Epithelial cell of umbilical artery (primary cell): ENCODE data around the gene SMARCD1. TPM values are rescaled to one million over a fixed set of nuclear protein-coding genes. Genes with fewer than 3 reads are reported as not detected.

Source experiments
- total RNA-seq: library from RNA; depleted of rRNA; stranded (reverse); fragments of >200 nt; gene quantifications from 2 replicates; pipeline ENCODE4 v1.2.3, GENCODE V29; 2014

SMARCD1 gene
- 69.2 and 70.7 TPM in 2 replicates for total RNA-seq

DNA sequence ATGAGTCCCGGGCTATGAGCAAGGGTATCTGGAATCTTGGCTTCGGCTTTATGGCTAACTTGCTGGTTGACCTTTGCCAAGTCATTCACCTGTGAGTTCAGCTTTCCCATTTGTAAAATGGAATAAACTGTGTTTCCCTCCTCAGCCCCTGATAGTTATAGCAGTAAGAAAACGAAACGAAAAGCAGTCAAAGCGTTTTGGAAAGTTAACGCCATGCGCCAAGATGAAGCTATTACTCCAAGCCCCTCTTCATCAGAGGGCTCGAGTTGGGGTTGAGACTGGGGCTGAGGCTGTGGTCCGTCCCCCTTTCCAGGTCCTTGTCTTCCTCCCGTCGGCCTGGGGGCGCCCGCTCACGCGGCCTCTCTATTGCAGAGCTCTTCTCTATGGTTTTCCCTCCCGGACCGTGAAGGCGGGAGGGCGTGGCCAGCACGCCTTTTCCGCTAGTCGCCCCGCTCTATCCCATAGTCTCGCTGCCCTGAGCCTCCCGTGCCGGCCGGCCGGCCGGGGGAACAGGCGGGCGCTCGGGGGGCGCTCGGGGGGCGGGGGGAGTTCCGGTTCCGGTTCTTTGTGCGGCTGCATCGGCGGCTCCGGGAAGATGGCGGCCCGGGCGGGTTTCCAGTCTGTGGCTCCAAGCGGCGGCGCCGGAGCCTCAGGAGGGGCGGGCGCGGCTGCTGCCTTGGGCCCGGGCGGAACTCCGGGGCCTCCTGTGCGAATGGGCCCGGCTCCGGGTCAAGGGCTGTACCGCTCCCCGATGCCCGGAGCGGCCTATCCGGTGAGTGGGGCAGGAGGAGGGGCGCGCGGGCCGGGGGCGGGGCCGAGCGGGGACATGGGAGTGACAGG lies at the start of gene SMARCD1:
TSS of gene SMARCD1 (plus strand) at position 568 of the 840 bp plus-strand sequence. CDS start at position 596, 28 bp downstream.

DNA sequence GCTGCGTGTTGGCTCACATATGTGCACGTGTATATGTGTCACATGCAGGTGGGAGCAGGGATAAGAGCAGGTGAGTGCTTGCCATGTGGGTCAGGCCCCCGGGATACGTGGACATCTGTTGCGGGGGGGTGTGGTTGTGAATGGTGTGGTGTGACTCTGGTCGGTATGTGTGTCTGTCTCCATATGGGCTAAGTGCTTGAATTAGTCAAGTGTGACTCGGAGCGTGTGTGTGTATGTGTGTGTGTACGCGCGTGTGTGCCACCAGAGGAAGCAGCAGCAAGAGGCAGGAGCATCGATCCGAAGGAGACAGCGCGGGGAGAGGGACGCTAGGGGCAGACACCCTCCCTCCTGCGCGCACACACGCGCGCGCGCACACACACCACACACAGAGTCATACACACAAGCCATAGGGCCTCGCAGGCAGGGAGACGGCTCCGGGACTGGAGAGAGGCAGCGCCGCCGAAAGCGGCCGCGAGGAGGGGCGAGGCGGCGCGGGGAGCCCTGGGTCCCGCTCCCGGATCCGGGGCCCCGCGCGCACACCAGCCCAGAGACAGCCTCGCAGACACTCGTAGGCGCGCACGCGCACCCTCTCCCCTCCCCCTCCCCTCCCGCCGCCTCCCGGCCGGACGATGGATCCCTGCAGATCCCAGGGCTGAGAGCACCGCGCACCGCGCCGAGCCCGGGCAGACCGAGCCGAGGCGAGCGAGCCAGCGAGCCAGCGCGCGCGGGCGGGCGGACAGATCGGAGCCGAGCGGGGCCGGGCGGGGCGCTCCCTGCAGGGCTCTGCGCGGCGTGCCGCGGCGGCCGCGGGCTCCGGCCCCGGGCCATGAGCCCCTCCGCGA lies 27.9 kb upstream of the SMARCD1 start, which contains the start of gene ASIC1:
TSS of gene ASIC1 (plus strand) at position 597 of the 842 bp plus-strand sequence. CDS start 1,171 bp downstream, outside the sequence.

DNA sequence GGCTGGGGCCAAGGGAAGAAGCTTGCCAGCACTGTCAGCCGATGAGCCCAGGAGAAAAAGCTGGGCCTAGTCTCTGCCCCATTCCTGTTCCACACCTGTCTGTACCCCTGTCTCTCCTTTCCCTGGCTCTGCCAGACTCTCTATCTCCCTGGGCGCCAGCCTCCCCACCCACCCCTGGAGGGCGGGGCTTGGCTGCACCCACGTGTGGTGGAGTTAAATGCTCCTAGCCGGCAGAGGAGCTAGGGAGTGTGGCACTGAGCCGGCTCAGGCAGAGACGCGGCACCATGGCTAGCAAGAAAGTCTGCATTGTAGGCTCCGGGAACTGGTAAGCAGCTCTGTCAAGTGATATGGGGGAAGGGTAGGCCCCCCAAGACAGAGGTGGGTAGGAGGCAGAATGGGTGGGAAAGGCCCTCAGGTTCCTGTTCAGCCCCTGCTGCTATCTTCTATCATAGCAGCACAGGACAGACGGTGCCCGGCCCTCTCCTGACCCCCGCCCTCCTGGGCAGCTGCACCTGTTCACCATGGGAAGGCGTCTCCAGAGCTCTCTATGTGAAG lies 18.7 kb downstream of the SMARCD1 start, which contains the start of gene GPD1:
TSS of gene GPD1 (plus strand) at position 242 of the 555 bp plus-strand sequence. CDS start at position 285, 43 bp downstream.

DNA sequence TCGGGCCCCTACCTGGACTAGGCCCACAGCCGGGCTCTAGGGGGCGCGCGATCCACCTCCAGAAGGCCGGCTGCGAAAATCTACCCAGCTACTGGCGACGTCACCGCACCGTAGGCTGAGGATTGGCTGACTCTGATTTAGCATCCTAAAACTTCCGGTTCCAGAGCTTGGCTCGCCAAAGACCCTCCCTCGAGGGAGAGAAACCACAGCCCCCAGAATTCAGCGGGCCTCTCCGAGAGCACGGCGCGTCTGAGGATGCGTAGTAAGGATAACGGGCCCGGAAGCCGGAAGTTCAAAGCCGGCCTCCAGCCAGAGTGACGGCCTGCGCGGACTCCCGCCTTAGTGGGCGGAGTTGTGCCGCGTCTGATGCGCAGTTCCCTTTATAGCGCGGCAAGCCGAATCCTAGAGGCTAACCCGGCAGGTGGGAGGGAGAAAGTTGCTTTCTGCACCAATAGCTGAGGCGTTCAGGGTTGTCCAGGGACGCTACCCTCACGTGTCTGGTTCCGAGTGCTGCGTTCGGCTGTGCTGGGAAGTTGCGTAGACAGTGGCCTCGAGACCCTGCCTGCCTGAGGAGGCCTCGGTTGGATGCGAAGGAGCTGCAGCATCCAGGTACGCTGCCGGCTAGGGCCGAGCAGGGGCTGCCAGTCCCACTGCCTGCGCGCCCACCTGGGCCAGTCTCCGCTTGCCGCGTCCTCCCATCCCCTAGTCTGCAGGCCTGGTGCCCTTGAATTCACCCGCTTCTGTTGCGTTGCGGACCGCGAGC lies 26.7 kb downstream of the SMARCD1 start, which contains the start of gene COX14:
TSS of gene COX14 (plus strand) at position 544 of the 763 bp plus-strand sequence. CDS start 7,808 bp downstream, outside the sequence.

Other genes with a start within 250 kb of the SMARCD1 start
- gene BCDIN3D, start 242.2 kb upstream of the SMARCD1 start, total RNA-seq, result 2.6 and 3.2 TPM in 2 replicates
- under 0.01 and 0.15 TPM in 2 replicates for gene FAIM2, start 181.4 kb upstream of the SMARCD1 start, total RNA-seq
- gene AQP2, start 134.6 kb upstream of the SMARCD1 start, total RNA-seq, result not detected in 2 replicates
- 0.32 and 3.2 TPM in 2 replicates for gene AQP5, start 123.5 kb upstream of the SMARCD1 start, total RNA-seq
- under 0.01 TPM in 1 of 2 replicates, not detected in the other for gene AQP6, start 112.4 kb upstream of the SMARCD1 start, total RNA-seq
- 56.8 and 87.5 TPM in 2 replicates for gene RACGAP1, start 59.8 kb upstream of the SMARCD1 start, total RNA-seq
- 0.65 and 0.76 TPM in 2 replicates for gene ASIC1, start 27.7 kb upstream of the SMARCD1 start, total RNA-seq
- not detected in 2 replicates for gene GPD1, start 18.7 kb downstream of the SMARCD1 start, total RNA-seq
- gene COX14, start 26.9 kb downstream of the SMARCD1 start, total RNA-seq, result 32.4 and 48.4 TPM in 2 replicates
- 34.3 and 34.4 TPM in 2 replicates for gene CERS5, start 82.0 kb downstream of the SMARCD1 start, total RNA-seq
- gene LIMA1, start 198.2 kb downstream of the SMARCD1 start, total RNA-seq, result 66.6 and 81.5 TPM in 2 replicates